Osteocyte (in vitro differentiated cells): Measurements from ENCODE around the gene RFNG. TPM values are rescaled to one million over a fixed set of nuclear protein-coding genes. Genes with fewer than 3 reads are reported as not detected.

ENCODE experiments used
- DNase-seq: peaks from one replicate; pipeline ENCODE4 v3.0.0; 2021; ENCODE audit warnings: mixed read lengths; ENCODE audit not compliant: unreplicated experiment; ENCODE audit errors: extremely low spot score
- H3K27ac Mint-ChIP-seq: one replicate; pipeline ENCODE4 v1.8.0; 2021; ENCODE audit warnings: mild to moderate bottlenecking, mixed read lengths; ENCODE audit not compliant: unreplicated experiment
- H3K27me3 Mint-ChIP-seq: one replicate; pipeline ENCODE4 v1.8.0; 2021; ENCODE audit warnings: mixed read lengths; ENCODE audit not compliant: unreplicated experiment
- H3K36me3 Mint-ChIP-seq: one replicate; pipeline ENCODE4 v1.8.0; 2021; ENCODE audit warnings: mixed read lengths; ENCODE audit not compliant: unreplicated experiment
- H3K4me1 Mint-ChIP-seq: one replicate; pipeline ENCODE4 v1.8.0; 2021; ENCODE audit warnings: mixed read lengths; ENCODE audit not compliant: unreplicated experiment
- H3K4me3 Mint-ChIP-seq: one replicate; pipeline ENCODE4 v1.8.0; 2021; ENCODE audit warnings: mild to moderate bottlenecking, moderate library complexity, mixed read lengths; ENCODE audit not compliant: unreplicated experiment
- H3K9me3 Mint-ChIP-seq: one replicate; pipeline ENCODE4 v1.8.0; 2021; ENCODE audit warnings: mixed read lengths; ENCODE audit not compliant: unreplicated experiment
- CTCF ChIP-seq: fragments of 200-600 bp; sonication (generic); IDR thresholded peaks from 2 replicates; pipeline ENCODE4 v1.5.0; 2021; ENCODE audit warnings: antibody characterized with exemption, mild to moderate bottlenecking, moderate library complexity
- total RNA-seq: library from RNA; stranded (reverse); gene quantifications from 2 replicates; pipeline ENCODE4 v1.2.1, GENCODE V29; 2021

The RFNG gene
- total RNA-seq, 1 donor from 2014 or later = 41.0 TPM

DNA sequence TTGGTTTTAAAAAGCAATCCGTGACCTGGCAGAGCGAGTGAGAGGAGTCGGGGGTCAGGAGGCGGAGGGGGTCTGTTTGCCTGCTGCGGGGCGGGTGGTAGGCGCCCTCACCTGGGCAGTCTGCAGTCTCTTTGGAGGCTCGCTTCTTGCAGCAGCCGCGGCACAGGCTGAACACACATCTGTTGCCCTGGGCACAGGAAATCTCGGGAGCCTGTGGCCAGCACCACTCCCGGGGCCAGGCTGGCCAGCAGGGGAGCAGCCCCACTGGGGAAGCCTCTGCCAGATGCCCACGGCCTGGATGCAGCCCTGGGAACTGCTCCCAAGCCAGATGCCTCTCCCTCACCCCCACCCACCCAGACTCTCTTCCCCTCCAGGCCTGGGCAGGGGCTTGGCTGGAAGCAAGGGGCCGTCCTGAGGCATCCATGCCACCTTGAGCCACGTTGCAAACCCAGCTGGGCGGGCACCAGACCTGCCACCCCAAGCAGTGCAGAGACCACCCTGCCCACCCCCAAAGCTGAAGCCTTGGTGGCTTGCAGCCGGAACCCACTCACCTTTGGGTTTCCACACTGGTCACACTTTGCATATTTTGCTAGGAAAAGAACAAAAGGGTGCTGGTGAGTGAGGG, 6.7 kb upstream of the RFNG start:
- Mint-ChIP-seq H3K27ac (no peak overlapping the region), H3K4me1 (peaks cover 2% of the 10 kb centered on the region), H3K27me3 (no peaks in the 10 kb centered on the region), H3K4me3 (no peak overlapping the region), H3K36me3 (peaks cover 14% of the 10 kb centered on the region), H3K9me3 (no peaks in the 10 kb centered on the region)
- no peak for DNase-seq
- TF ChIP-seq CTCF = no peak

- H3K36me3 Mint-ChIP-seq = peaks cover 14% of the 10 kb centered on the region
- H3K4me1 Mint-ChIP-seq = peaks cover 9% of the 10 kb centered on the region
- DNase-seq = no peak
- H3K27me3 Mint-ChIP-seq = no peaks in the 10 kb centered on the region
- no peaks in the 10 kb centered on the region for H3K9me3 Mint-ChIP-seq
- no peak for TF ChIP-seq CTCF
- no peak overlapping the region for H3K27ac Mint-ChIP-seq
- no peak overlapping the region for H3K4me3 Mint-ChIP-seq
These were observed 5.4 kb upstream of the RFNG start for GRCh38 chr17:82056729-82057621.

DNA sequence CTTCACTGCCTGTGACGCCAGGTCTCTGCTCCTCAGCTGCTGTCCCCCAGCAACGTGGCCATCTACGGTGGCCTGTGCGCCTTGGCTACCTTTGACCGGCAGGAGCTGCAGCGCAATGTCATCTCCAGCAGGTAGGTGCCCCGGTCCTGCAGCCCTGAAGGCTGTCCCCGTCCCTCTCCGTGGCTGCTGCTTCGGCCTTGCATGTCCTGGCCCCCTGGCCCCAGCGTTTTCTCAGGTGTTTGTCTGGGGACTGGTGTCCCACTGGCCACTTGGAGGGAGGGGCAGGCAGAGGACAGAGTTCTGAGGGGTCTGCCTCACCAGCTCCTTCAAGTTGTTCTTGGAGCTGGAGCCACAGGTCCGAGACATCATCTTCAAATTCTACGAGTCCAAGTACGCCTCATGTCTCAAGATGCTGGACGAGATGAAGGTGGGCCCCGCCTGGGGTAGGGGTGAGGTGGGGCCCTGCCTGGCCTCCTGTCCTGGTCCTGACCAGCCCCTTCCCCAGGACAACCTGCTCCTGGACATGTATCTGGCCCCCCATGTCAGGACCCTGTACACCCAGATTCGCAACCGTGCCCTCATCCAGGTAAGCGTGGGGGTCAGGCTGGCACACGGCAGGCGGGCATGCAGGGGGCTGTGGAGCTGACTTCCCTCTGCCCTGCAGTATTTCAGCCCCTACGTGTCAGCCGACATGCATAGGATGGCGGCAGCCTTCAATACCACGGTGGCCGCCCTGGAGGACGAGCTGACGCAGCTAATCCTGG, 4.5 kb upstream of the RFNG start:
- TF ChIP-seq CTCF = no peak
- Mint-ChIP-seq H3K27ac (no peak overlapping the region), H3K27me3 (no peaks in the 10 kb centered on the region), H3K36me3 (peaks cover 14% of the 10 kb centered on the region), H3K9me3 (no peaks in the 10 kb centered on the region), H3K4me1 (peaks cover 9% of the 10 kb centered on the region), H3K4me3 (no peak overlapping the region)
- DNase-seq = no peak

DNA sequence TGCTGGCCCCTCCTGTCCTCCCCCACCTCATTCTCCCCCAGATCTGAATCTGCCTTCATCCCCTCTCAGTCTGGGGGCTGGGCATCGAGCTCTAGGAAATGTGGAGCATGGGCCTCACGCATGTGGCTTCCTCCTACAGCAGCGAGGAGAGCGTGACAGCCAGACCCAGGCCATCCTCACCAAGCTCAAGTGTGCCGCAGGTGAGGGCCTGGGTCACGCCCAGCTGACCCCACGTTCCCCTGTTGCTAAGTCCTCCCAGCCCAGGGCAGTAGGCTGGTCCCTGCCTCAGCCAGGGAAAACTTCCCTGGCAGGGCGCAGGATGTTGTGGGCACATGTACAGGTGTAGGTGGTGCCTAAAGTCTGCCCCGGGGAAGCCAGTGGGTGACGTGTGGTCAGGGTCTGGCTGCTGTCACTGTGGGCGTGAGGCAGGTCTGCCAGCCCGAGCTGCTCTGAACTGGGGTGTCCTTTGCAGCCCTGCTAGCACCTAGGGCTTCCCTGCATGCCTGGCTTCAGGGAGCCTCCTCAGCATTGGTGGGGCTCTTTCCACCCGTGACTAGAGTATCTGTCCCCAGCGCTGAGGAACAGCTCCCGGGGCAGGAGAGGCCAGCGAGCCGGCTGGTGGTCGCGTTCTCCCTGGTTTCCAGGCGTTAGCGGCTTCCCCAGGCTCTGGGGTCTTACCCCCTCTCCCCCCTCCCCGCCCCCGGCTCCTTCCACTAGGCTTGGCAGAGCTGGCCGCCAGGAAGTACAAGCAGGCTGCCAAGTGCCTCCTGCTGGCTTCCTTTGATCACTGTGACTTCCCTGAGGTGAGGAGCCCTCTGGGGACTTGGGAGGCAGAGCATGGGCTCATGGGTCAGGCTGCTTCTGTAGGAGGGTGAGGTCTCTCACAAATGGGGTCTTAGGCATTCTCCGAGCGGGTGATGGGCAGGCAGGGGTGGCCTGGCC, 3.7 kb upstream of the RFNG start:
- no peak overlapping the region for H3K27ac Mint-ChIP-seq
- TF ChIP-seq CTCF = no peak
- no peak overlapping the region for H3K4me3 Mint-ChIP-seq
- no peaks in the 10 kb centered on the region for H3K9me3 Mint-ChIP-seq
- H3K36me3 Mint-ChIP-seq = peaks cover 14% of the 10 kb centered on the region
- peaks cover 15% of the 10 kb centered on the region for H3K4me1 Mint-ChIP-seq
- DNase-seq = no peak
- H3K27me3 Mint-ChIP-seq = no peaks in the 10 kb centered on the region
